HG02678 (cell line): ENCODE measurements around the gene TNNI3K.

Experiments used
- ATAC-seq: cut with Tn5 transposase; IDR thresholded peaks from one replicate; pipeline ENCODE4 v1.9.1; 2021; ENCODE audit warnings: mild to moderate bottlenecking, moderate library complexity; ENCODE audit not compliant: unreplicated experiment

The TNNI3K gene

DNA sequence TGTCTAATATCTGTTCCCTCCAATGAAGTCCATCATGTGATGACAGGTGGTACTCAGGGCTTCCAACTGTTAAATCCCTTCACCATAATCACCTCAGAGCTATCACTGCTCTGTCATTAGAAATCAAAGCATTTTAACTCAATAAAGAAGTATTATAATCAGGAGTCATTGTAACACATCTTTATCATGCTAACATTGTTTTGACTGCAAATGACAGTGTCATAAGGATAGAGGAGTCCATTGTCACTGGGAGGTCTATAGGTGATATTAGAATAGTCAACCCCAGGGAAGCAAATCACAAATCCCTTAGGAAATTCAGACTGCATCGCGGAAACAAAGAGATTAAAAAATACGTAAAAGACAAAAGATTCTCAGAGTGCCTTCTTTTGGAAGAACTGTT is 246.4 kb downstream of the TNNI3K start:
- ATAC-seq, result no peak

GRCh38 chr1:74485622-74486021 is 250.4 kb downstream of the TNNI3K start:
- ATAC-seq, result no peak

DNA sequence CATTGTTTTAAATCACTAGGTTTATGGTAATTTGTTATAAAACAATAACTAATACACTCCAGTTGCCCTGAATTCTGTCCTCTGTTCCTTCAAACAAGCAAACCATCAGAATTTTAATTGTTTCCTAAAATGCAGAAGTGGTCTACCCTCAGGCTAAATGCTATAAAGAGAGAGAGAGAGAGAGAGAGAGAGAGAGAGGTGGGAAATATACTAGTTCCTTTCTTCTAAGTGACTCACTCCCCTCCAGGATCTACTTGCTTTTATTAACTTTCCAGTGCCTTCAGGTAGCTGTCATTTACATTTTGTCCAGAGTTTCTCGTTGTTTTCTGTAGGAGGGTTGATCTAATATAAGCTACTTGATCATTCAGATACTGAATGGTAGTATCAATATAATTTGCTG is 250.8 kb downstream of the TNNI3K start:
- no peak for ATAC-seq

DNA sequence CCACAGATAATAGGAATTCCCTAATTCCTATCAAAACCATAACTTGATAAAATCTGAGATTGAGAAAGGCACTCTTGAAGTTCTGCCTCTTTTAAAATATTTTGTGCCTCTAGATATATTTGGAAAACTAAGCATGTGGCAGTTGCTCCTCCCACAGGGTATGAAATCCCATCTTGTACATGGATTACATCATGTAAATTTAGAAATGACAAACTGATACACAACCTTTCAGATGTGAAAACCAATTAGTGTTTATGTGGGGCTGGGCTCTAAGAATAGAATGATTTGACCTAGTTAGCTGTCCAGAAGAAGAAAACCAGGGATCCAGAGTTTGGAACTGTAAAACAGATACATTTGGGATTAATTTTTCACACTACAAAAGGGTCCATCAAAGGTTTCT is 261.5 kb downstream of the TNNI3K start:
- ATAC-seq, result no peak

DNA sequence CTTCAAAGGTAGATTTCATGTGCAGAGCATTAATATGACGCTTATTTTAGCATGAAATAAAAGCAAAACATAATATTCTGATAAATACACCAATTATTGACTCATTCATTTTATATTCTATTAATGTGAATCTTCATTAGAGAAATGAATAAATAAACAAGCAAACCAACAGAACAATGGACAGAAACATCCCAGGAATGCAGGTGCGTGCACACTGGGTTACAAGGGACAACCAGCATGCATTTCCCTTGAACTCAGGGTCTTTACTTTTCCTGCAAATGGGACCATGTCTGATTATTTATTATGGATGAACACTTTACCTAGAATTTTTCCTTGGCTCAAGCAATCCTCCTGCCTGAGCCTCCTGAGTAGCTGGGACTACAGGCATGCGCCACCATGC is 263.7 kb downstream of the TNNI3K start:
- ATAC-seq, result no peak

DNA sequence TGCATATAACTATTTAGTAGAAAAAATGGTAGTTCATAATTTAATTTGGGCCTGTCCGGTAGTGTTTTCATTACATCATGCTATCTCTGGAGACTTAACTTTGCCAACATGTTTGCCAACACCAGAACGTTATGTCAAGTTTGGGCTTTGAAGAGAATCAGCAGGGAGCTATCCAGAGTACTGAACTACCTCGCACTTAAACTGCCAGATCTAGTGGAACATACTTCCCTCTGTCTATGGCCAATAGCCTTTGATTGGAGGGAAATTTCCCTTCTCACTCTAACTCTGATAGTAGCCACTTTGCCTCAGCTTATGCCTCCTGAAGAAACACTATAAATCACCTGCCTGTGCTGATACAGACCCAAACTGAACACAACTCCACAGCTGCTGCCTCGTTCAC is 267.2 kb downstream of the TNNI3K start:
- no peak for ATAC-seq

DNA sequence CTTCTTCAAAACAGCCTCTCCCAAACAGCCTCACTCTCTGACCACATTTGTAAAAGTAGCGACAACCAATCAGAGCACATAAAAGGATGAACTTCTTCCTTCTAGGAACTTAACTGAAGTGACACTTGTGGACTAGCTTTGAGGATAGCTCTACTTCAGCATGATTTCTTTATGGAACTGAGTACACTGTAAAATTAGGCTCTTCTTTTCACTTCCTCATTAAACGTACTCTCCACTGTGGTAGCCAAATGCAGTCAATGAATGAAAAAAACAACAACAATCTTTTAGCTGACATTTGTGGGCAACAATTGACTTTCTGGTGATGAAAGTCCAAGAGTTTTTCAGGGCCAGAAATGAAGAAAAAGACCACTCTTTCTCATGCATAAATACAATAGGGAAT is 267.7 kb downstream of the TNNI3K start:
- no peak for ATAC-seq

GRCh38 chr1:74504125-74504932 is 269.1 kb downstream of the TNNI3K start:
- peak; percentile 94 for ATAC-seq

DNA sequence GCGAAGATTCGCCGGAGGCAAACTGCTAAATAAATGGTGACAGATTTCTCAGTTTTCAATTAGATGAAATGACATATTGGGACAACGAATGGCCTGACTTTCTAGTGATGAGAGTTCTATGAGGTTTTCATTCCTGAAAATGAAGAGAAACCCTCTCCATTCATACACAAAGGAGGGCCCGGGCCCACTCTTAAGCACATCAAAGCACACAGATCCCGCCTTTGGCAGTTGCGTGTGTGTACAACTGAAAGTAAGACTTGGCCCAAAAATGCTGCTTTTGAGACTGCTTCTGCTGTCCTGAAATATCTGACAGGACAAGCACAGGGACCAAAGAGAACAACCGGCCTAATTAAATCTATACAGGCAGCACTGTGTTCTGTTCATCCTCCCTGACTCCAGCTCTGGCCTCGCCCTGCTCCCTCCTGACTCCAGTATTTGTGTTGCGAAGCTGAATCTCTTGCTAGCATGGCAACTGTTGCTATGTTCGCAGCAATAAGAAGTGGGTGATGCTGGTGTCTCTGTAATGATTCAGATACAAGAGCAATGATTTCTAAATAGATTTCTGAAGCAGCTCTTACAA is 269.8 kb downstream of the TNNI3K start:
- no peak for ATAC-seq

DNA sequence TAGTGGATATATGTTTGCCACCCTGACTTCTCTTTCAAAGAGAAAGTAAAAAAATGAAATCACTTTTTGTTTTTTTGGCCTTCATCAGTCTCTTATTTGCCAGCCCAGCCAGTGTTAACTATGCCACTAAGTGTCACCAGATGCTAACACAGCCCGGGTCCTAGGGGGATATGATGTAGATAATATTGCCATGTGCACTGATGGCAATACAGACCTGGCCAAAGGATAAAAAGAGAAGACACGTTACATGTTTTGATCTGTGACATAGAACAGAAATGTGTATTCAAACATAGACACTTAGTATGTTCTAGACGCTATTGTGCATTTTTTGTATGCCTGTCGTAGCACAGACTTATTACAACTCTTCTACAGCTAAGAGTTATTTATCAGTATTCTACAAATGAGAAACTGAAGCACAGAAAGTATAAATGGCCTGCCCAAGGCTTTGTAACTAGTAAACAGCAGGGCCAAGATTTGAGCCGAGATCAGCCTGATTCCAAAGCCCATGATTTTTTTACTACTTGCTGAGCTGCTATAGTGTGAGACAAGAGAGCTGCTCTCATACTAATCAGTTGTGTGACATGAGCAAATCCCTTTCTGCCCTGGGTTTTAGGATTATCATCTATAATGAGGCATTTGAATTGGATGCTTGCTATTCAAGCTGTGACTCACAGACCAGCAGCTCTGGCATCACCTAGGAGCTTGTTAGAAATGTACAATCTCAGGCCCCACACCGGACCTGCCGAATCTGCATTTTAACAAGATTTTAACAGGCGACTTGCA is 270.9 kb downstream of the TNNI3K start:
- no peak for ATAC-seq

- no peak for ATAC-seq
Measured at GRCh38 chr1:74508449-74508848, 273.3 kb downstream of the TNNI3K start.

DNA sequence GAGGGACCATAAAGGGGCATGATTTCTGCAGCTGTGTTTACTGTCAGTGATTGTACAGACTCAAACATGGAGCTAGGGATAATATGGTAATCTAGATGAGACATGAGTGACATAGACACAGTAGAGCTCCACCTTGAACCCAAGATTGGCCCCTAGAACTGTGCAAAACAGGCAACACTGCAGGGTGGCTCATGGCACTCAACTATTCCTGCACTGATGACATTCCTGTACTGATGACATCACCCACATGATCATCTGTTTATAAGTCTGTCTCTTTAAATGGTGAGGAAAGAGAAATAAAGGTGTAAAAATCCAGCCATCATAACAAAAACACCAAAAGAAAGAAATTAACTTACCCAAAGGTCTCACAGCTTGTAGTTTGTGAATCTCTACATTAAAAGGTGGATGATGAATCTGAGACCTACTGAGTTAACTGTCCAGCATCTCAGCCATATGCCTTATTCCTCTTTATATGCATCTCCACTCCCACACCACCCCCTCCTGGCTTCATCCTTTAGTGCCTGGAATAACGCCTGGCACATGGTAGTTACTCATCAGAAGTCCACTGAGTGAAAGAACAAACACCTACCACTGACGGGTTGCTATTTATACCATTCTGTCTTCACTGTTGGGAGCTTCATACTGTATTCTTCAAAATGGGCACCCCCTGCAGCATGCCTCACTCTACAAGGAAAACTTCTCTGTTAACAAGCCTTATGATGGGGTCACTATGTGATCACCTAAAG is 277.2 kb downstream of the TNNI3K start, which contains the start of gene LRRC53:
Gene LRRC53 (minus strand): TSS at position 442 of the 746 bp plus-strand sequence. CDS start 29,262 bp downstream, outside the sequence.
- no peak for ATAC-seq

DNA sequence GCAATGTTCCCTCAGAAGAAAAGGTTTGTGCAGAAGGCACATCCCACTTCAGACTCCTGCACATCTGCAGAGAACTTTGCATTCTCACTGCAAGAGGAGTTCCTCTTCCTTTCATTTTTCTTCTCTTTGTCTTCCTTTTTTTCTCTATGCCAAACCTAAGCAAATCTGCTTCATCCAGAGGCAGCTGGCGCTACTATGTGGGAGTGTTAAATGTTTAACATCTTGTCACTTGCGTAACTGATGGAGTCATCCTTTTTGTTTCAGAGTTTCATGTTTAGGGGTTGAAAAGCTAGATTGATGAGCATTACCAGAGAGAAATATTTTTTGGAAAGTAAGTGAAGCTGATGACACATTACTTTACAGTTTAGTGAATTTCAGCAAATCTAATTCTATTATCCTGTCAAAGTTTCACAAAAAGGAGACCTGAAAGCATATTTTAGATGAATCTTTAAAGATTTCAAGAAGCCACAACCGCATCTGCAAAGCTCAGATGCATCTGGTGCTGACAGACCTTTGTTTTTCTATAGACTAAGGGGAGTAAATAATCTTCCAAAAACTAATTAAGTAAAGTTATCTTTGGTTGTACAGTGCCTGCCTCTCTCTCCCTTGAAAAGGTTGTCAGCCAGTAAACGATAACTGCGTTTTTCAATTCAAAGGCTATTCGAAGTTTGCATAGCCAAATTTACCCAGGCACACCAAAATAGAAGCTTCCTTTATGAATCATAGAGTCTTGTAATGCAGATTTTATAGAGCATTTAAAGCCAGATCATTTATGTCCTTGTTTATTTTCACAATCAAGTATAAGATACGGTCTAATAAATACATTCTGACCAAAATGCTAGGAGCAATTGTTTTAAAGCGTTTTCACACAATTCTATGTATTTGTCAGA is 278.5 kb downstream of the TNNI3K start:
- no peak for ATAC-seq

- ATAC-seq, result peak; percentile 79
Measured at GRCh38 chr1:74517599-74518051, 282.4 kb downstream of the TNNI3K start.

GRCh38 chr1:74522148-74522547 is 287.0 kb downstream of the TNNI3K start:
- no peak for ATAC-seq

DNA sequence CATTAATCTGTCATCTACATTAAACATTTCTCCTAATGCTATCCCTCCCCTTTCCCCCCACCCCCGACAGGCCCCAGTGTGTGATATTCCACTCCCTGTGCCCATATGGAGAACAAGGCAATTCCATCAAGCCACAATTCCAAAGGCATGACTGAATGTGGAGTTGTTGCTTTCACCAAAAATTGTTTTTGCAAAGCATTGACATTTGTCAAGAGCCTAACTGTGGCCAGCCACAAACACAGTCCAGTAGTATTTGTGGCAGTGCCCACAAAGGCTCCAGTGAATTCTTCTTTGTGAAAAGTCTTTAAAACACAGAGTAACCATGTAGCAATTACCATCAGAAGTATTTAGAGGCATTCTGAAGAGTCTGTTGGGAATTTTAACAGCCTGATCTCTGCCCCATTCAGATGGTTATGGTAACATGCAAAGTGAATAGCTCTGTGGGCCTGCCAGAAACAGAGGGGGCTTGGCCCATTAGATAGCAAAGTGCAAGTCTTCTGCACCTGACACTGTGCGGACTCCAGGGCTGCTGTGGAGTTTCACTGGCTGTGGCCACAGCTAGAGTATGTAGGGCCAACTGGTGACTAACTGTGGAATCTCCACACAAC is 288.8 kb downstream of the TNNI3K start:
- ATAC-seq, result no peak

GRCh38 chr1:74526708-74527107 is 291.5 kb downstream of the TNNI3K start:
- no peak for ATAC-seq

- no peak for ATAC-seq
Measured at GRCh38 chr1:74528123-74528522, 292.9 kb downstream of the TNNI3K start.

GRCh38 chr1:74530892-74531291 is 295.7 kb downstream of the TNNI3K start:
- no peak for ATAC-seq

GRCh38 chr1:74531796-74532195 is 296.6 kb downstream of the TNNI3K start:
- no peak for ATAC-seq
